Tongue (tissue), 2 donors: ENCODE results near the gene VAV3. TPM values are rescaled to one million over a fixed set of nuclear protein-coding genes. Genes with fewer than 3 reads are reported as not detected.
"Not testable (repeated sequence)": the region's sequence is repeated elsewhere in the genome, so short reads cannot be mapped to it uniquely, and the experiment has no call there.

Experiments
- DNase-seq: peaks from one replicate; pipeline ENCODE4 v3.0.0-alpha.2; 2015
- total RNA-seq: library from RNA; depleted of rRNA; stranded (reverse); fragments of >200 nt; gene quantifications from one replicate; pipeline ENCODE4 v1.2.3, GENCODE V29; 2014

Gene VAV3
- total RNA-seq, 1 donor from 2014 or later = 39.8 TPM

DNA sequence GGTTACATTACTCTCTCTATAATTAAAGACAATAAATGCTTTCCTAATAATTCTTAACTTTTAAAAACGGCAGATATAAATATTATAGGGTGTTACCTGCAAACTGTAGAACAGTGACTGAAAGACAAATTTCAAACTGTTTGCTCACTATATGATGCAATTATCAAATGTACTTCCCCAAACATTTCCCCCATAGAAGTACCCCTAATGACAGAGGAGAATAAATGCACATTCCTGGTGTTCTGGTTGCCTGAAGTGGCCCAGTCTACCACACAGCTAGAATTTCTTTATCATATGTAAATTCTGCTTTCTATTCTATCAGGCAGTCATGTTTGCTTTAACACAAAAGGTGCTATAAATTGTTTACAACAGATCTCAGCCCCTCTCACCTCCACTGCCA is 70.4 kb downstream of the VAV3 start:
- DNase-seq = no peak

GRCh38 chr1:107893350-107893749 is 71.6 kb downstream of the VAV3 start:
- not testable (repeated sequence) for DNase-seq

DNA sequence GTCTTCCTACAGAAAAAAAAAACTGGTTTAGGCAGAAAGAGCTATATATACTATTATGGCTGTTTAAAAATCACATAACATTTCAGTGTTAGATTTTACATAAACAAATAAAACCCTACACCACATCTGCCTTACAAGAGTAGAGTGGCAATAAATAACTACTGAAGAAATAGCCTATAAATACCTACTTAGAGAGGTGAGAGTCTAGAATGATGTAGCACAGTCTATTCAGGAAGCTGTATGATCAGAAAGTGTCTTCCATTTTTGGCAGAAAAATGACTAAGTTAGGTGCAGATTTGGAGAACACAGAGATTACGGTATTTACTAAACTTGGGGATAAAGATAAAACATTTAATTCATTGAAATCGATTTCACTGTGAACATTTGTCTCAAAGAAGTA is 75.5 kb downstream of the VAV3 start:
- DNase-seq = no peak

GRCh38 chr1:107883562-107883961 is 81.4 kb downstream of the VAV3 start:
- no peak for DNase-seq

- DNase-seq = no peak
Observed at GRCh38 chr1:107879927-107880326, 85.1 kb downstream of the VAV3 start.

DNA sequence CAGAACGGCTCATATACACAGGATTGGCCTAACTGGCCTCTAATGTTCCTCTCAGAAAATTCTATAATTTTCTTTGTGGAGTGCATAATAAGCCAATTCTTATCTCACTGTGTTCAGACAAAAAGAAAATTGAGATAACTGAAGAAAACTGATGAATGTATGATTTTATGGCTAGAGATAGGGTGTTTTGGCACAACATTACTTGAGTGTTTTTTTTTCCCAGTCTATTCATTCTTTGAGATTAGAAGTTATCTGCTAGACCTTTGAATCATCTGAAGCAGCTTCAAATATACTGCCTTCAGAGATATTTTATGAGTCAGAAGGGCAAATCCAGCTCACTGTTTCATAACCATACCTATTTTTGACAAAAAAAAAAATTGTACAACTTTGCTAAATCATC is 85.6 kb downstream of the VAV3 start:
- DNase-seq = no peak

GRCh38 chr1:107877745-107878144 is 87.2 kb downstream of the VAV3 start:
- DNase-seq = no peak

DNA sequence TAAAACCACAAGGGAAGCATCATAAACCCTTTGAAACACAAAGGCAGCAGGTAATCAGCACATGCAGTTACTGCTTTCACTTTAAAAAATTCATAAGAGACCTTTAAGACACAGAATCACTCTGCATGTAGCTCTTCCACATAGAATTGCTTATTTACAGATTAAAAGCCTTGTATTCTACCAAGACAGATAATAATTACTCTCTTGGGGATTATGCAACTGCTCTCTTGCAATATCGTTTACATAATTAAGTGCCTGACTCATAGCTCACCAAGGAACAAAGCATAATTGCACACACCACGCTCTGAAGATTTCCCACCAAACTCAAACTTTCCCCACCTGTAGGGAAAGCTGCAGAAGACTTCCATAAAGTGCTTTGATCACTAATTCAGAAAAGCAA is 87.9 kb downstream of the VAV3 start:
- no peak for DNase-seq

- no peak for DNase-seq
Observed at GRCh38 chr1:107875689-107876088, 89.3 kb downstream of the VAV3 start.

DNA sequence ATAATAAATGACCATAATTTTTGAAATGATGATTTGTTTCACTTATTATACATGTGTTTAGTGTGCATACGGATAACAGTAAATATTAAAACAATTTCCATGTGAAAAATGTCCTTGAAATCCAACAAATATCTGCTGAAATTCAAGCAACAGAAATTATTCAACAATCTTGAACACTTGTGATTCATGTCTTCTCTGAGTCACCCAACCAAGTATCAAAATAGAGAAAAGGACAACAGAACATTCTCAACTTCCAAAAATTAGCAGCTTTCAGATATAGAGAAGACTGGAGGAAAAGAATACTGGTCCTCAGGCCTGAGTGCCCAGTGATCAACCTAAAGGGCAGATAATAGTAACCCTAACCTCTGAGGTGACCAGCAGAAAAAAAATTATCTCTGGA is 90.8 kb downstream of the VAV3 start:
- no peak for DNase-seq

DNA sequence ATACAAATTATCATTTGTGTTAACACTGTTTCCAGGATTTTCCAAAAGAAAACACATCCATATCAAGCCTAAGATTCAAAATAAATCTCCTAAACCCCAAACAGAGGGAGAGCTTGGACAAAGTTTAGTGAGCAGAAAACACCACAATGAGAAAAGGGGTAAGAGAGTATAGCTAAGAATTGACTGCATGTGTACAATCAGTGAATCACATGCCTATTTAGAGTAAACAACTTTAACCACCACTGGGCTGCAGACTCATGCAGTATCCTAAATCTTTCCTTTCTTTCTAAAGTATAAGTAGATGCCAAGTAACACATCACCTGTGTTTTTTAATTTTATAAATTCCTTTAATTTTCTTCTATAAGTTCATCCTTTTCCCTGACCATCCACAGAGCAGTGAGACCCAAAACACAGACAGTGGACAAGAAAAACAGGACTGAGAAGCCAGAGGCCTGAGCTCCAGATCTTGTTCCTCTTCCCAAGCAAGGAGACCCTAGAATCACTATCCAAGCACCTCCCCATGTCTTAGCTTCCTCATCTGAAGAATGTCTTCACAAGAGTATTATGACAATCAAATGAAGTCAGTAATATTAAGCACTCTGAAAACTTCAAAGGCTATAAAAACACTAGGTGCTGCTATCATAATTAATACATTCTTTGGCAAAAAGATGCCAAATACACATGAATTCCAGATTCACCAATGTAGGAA is 93.1 kb downstream of the VAV3 start:
- DNase-seq = no peak

- DNase-seq = no peak
Observed at GRCh38 chr1:107871259-107871658, 93.7 kb downstream of the VAV3 start.

- DNase-seq = peak; percentile 41
Observed at GRCh38 chr1:107870696-107871095, 94.3 kb downstream of the VAV3 start.

- no peak for DNase-seq
Observed at GRCh38 chr1:107867897-107868296, 97.1 kb downstream of the VAV3 start.

DNA sequence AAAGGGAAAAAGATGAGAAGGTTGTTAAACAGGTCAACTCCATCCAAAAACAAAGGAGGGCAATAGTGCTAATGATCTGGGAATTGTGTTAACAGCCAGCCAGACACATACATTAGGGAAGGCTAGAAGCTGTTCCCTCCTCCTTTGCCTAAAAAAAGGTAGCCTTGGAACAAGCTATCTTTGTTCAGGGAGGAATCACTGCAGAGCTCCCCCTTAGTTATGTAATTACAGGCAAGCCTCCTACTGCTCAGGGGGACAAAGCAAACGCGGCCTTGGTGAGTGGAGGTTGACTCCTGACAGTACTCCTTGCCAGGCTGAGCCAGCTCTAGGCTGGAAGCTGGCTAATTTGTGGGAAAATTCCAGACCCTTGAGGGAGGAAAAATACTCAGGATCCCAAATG is 97.6 kb downstream of the VAV3 start:
- no peak for DNase-seq

GRCh38 chr1:107866870-107867269 is 98.1 kb downstream of the VAV3 start:
- no peak for DNase-seq

- no peak for DNase-seq
Observed at GRCh38 chr1:107865627-107866026, 99.4 kb downstream of the VAV3 start.

DNA sequence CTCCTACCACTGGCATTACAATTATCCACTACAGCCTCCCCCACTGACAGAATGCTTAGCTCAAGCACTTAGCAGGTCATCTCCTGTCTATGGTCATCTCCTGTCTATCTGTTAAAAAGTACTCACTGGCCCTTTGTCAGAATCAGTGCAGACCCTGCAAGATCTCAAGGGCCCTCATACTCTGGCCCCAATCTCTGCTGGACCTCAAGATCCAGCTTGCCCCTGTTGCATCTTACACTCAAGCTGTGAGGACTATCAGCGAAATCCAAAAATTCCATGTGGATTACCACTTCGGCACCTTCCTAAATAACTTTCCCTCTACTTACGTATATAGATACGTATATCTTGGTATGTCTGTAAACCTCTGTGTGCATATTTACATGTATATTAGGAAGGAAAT is 101.6 kb downstream of the VAV3 start:
- DNase-seq = no peak

DNA sequence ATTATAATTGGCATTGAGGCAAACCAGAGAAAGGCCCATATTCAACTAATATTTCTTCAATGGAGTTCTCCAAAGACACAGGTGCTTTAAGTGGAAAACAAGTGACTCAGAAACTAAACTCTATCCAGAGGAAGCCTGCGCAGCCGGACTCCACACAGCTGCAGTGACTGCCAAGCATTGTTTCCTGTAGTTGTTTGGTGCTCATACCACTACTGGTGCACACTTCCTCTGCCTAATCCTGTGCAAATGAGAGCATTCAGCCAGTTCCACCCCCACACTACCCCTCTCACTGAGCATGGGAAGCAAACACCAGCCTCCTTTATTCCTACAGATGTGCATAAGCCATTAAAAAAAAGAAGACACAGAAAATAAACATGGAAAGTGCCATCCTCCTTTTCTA is 102.9 kb downstream of the VAV3 start:
- no peak for DNase-seq

DNA sequence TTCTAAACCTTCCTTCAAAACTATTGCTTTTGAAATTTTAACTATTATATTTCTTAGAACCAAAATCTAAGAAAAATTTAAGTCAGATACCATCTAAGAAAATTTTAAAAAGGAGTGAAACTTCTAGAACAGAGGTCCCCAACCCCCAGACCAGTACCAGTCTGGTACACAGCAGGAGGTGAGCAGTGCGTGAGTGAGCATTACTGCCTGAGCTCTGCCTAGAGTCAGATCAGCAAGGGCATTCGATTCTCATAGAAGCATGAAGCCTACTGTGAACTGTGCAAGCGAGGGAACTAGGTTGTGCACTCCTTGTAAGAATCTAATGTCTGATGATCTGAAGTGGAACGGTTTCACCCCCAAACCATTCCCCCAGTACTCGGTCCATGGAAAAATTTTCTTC is 106.7 kb downstream of the VAV3 start:
- DNase-seq = no peak

DNA sequence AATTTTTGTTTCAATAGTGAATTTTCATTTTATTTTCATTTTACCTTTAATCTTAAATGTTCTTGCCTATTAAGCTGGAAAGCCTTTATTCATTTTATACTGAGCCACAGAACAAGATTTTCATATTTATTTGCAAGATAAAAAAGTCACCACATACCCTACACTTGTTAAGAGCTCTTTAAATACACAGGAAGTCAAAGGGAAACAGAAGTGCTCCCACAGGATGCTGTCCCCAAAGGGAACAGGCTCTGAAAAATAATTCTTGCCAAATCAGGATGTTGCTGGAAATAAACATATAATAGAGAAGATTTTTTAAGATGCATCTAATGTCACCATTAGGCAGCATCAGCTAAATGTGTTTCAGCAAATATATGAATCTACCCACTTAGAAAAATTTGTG is 113.6 kb downstream of the VAV3 start:
- DNase-seq = no peak

DNA sequence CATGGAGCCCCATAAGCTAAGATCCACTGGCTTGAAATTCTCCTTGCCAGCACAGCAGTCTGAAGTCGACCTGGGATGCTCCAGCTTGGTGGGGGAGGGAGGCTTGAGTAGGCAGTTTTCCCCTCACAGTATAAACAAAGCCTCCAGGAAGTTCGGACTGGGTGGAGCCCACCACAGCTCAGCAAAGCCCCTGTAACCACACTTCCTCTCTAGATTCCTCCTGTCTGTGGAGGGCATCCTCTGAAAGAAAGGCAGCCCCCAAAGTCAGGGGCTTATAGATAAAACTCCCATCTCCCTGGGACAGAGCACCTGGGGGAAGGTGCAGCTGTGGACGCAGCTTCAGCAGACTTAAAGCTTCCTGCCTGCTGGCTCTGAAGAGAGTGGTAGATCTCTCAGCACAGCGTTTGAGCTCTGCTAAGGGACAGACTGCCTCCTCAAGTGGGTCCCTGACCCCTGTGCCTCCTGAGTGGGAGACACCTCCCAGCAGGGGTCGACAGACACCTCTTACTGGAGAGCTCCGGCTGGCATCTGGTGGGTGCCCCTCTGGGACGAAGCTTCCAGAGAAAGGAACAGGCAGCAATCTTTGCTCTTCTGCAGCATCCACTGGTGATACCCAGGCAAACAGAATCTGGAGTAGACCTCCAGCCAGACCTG is 120.3 kb downstream of the VAV3 start:
- DNase-seq = not testable (repeated sequence)

GRCh38 chr1:107843989-107844388 is 121.0 kb downstream of the VAV3 start:
- DNase-seq = no peak

DNA sequence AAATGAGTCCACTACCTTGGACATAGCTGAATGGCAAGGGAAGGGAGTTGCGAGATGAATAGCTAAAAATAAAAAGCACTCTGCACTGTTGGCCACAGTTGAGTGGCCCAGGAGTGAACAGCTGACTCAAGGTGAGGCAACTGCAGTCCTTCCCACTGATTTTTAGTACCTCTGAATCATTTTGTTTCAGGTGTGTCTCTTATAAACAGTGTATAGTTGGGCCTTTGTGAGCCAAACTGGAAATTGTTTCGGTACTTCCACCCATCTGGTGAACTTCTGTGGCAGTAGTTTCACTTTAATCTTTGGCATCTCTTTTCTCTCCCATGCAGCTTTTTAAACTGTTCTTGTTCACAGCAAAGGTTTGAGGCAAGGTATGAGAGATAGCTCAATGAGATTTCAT is 122.7 kb downstream of the VAV3 start:
- no peak for DNase-seq
